Fibroblast of lung (primary cell): ENCODE results near the gene MMD. TPM values are rescaled to one million over a fixed set of nuclear protein-coding genes. Genes with fewer than 3 reads are reported as not detected.

Source experiments
- DNase-seq, 2 donors: peaks; one replicate each; pipeline versions ENCODE4 v3.0.0 to v3.0.0-alpha.2; 2010; ENCODE audit warnings: low read depth in 2 of 2
- H2AFZ ChIP-seq: 2 replicates; pipeline ENCODE4 v1.5.1; 2012; ENCODE audit warnings: low read length, control low read depth, inconsistent platforms
- H3K27ac ChIP-seq: 2 replicates; pipeline ENCODE4 v1.5.1; 2011; ENCODE audit warnings: low read length, control low read depth; ENCODE audit not compliant: insufficient read depth
- H3K27me3 ChIP-seq: 2 replicates; pipeline ENCODE4 v1.5.1; 2011; ENCODE audit warnings: mild to moderate bottlenecking, low read length; ENCODE audit not compliant: control insufficient read depth, insufficient read depth
- H3K36me3 ChIP-seq: 2 replicates; pipeline ENCODE4 v1.5.1; 2011; ENCODE audit warnings: low read length; ENCODE audit not compliant: control insufficient read depth, insufficient read depth
- H3K4me1 ChIP-seq: 2 replicates; pipeline ENCODE4 v1.5.1; 2011; ENCODE audit warnings: low read length; ENCODE audit not compliant: control insufficient read depth, insufficient read depth; ENCODE audit errors: extremely low read depth
- H3K4me2 ChIP-seq: 2 replicates; pipeline ENCODE4 v1.5.1; 2011; ENCODE audit warnings: low read length, control low read depth; ENCODE audit not compliant: insufficient read depth; ENCODE audit errors: extremely low read depth
- H3K4me3 ChIP-seq, 4 experiments: fragments of 200-600 bp in 1 of 4; sonication (generic) in 1 of 4; replicated peaks in 1 of 4; 2 replicates each; pipeline ENCODE4 v1.5.1; 2011 to 2016; ENCODE audit warnings: low read length in 4 of 4, low read depth in 3 of 4, mild to moderate bottlenecking in 3 of 4, control low read depth in 2 of 4, inconsistent platforms in 1 of 4, mixed read lengths in 1 of 4; ENCODE audit not compliant: insufficient read depth in 1 of 4; ENCODE audit errors: control extremely low read depth in 1 of 4
- H3K79me2 ChIP-seq: 2 replicates; pipeline ENCODE4 v1.5.1; 2012; ENCODE audit warnings: mild to moderate bottlenecking, low read length, inconsistent platforms; ENCODE audit not compliant: control insufficient read depth, insufficient read depth
- H3K9ac ChIP-seq: 2 replicates; pipeline ENCODE4 v1.5.1; 2011; ENCODE audit warnings: mild to moderate bottlenecking, low read length, control low read depth; ENCODE audit not compliant: insufficient read depth
- H3K9me3 ChIP-seq: 2 replicates; pipeline ENCODE4 v1.5.1; 2012; ENCODE audit warnings: low read depth, low read length; ENCODE audit not compliant: control insufficient read depth, insufficient read depth
- H4K20me1 ChIP-seq: 2 replicates; pipeline ENCODE4 v1.5.1; 2011; ENCODE audit warnings: low read length; ENCODE audit not compliant: control insufficient read depth, insufficient read depth; ENCODE audit errors: extremely low read depth
- EZH2 ChIP-seq: IDR thresholded peaks from 2 replicates; pipeline ENCODE4 v1.5.1; 2012; ENCODE audit warnings: low read length, control low read depth, mild to moderate bottlenecking; ENCODE audit errors: missing control alignments
- polyA plus RNA-seq, 2 donors: library from polyadenylated mRNA; depleted of rRNA in 1 of 2; stranded (reverse) in 1 of 2; unstranded in 1 of 2; fragments of >200 nt; gene quantifications; 2 replicates each; pipeline ENCODE4 v1.2.1, GENCODE V29; 2011 to 2012; ENCODE audit warnings: missing spikeins in 1 of 2
- total RNA-seq: library from RNA; depleted of rRNA; stranded (reverse); fragments of >200 nt; gene quantifications from 2 replicates; pipeline ENCODE4 v1.2.1, GENCODE V29; 2014
- TF ChIP-seq, protein P1 (sequence below), 2 donors: IDR thresholded peaks in 1 of 2; conservative IDR thresholded peaks in 1 of 2; 1 replicate in 1 of 2; 2 replicates in 1 of 2; pipeline ENCODE4 v1.5.1; 2011 to 2012; ENCODE audit warnings: low read length in 2 of 2, control low read depth in 1 of 2, inconsistent platforms in 1 of 2, low read depth in 1 of 2, mild to moderate bottlenecking in 1 of 2

MMD gene
- total and polyA plus RNA-seq, 2 donors (not counting 1 experiment from before 2014, with no cell fraction given) = 16.0 to 36.3 TPM

DNA sequence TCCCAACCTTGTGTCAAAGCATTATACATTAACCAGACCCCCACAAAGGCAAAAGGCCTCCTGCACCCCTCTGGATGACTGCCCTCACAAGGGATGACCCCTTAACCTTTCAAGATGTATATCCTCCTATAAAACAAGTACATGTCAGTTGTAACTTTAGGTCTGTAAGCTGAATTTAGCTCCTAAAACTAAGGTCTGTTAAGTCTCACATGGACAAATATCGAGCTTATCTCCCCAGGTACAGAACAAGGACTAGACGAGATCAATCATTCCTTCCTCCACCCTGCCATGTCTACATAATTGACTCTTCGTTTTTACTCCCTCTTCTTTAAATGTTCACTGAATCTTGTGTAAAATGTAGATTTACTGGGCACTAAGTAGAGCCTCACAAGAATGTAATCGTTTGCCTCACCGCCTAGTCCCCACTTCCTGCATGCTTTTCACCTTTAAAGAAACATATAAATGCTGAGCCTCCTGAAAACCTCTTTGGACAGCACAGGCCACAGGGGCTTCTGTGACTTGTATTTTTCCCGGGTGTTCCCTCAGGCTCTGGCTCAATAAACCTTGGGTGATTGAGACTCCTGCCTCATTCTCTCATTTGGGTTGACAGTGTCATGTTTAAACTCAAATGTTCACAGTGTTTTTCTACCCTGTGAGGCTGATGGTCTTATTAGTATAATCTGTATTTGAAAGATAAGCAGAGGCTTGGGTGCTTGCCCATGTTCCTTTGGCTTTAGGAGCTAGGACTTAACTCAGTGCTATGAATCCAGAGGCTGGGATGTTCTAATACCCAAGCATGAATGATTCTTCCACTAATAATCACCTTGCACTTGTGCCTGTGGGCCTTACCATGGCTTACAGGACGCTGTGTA, 37.6 kb downstream of the MMD start:
- Histone ChIP-seq H3K4me1 (no peaks in the 10 kb centered on the region), H3K27ac (no peak overlapping the region), H3K79me2 (no peaks in the 10 kb centered on the region), H3K9ac (no peak overlapping the region), H3K36me3 (no peaks in the 10 kb centered on the region), H3K4me2 (no peak overlapping the region), H4K20me1 (no peaks in the 10 kb centered on the region), H3K4me3 (no peak overlapping the region), H2AFZ (no peak overlapping the region), H3K9me3 (no peaks in the 10 kb centered on the region), H3K27me3 (no peaks in the 10 kb centered on the region)
- no peak for DNase-seq
- TF ChIP-seq, protein P1, sequence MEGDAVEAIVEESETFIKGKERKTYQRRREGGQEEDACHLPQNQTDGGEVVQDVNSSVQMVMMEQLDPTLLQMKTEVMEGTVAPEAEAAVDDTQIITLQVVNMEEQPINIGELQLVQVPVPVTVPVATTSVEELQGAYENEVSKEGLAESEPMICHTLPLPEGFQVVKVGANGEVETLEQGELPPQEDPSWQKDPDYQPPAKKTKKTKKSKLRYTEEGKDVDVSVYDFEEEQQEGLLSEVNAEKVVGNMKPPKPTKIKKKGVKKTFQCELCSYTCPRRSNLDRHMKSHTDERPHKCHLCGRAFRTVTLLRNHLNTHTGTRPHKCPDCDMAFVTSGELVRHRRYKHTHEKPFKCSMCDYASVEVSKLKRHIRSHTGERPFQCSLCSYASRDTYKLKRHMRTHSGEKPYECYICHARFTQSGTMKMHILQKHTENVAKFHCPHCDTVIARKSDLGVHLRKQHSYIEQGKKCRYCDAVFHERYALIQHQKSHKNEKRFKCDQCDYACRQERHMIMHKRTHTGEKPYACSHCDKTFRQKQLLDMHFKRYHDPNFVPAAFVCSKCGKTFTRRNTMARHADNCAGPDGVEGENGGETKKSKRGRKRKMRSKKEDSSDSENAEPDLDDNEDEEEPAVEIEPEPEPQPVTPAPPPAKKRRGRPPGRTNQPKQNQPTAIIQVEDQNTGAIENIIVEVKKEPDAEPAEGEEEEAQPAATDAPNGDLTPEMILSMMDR (conservative IDR thresholded peaks at IDR 0.05 in 1 of 2, IDR thresholded peaks at IDR 0.05 in 1 of 2; ENCODE audit: low read depth in 1 of 2, low read length in 2 of 2) = no peak
- TF ChIP-seq EZH2 = no peak

DNA sequence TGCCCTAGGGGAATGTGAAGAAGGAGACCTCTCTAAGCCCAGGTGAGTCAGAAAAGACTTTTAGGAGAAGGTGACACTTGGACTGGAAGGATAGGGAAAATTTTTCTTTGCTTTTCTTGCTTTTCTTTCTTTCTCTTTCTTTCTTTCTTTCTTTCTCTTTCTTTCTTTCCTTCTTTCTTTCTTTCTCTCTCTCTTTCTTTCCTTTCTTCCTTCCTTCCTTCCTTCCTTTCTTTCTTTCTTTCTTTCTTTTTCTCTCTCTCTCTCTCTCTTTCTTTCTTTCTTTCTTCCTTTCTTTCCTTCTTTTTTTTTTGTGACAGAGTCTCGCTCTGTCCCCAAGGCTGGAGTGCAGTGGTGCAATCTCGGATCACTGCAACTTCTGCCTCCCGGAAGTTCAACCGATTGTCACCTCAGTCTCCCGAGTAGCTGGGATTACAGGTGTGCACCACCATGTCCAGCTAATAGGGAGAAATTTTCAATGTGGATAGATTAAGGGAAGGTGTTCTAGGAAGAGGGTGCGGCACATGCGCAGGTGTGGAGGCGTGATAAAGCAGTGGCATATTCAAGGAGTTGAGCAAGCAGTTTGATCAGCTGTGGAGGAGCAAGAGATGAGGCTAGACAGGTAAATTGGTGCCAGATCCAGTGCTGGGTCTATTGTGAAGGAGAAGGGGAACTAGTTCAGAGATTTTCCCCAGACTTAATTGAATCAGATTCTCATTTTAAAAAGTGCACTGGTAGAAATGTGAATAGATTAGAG, 40.4 kb downstream of the MMD start:
- no peaks in the 10 kb centered on the region for H3K79me2 ChIP-seq
- no peaks in the 10 kb centered on the region for H3K27me3 ChIP-seq
- H3K36me3 ChIP-seq = no peaks in the 10 kb centered on the region
- no peak overlapping the region for H3K4me2 ChIP-seq
- H3K4me1 ChIP-seq = no peaks in the 10 kb centered on the region
- no peak overlapping the region for H3K9ac ChIP-seq
- TF ChIP-seq EZH2 = no peak
- TF ChIP-seq, protein P1 (conservative IDR thresholded peaks at IDR 0.05 in 1 of 2, IDR thresholded peaks at IDR 0.05 in 1 of 2; ENCODE audit: low read depth in 1 of 2, low read length in 2 of 2) = no peak
- no peaks in the 10 kb centered on the region for H4K20me1 ChIP-seq
- H3K27ac ChIP-seq = no peak overlapping the region
- DNase-seq = no peak
- H2AFZ ChIP-seq = no peak overlapping the region
- no peak overlapping the region for H3K4me3 ChIP-seq
- H3K9me3 ChIP-seq = no peaks in the 10 kb centered on the region

DNA sequence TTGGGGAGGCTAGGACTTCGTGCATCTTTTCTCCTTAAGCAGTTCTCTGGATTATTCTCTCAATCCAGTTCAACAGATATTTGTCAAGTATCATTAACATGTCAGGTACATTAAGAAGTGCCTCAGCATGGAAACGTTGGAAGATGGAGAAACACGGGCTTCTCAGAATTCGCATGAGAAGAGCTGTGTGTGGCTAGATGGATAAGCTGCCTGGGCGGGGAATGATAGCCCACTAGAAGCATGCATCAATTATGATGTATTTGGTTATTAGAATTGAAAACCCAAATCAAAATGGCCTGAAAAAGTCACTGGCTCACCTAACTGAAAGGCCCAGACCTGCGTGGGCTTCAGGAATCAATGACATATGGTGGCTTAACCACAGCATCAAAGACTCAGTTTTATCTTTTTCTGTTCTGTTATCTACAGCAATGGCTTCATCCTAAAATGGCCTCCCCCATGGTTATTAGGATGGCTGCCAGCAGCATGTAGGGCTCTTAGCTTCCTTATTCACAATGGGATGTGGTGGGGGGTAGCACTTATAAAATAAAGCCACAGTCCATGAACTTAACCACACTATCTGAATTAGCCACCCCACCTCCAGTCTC, 43.9 kb downstream of the MMD start:
- Histone ChIP-seq H3K9ac (no peak overlapping the region), H3K27me3 (no peaks in the 10 kb centered on the region), H3K4me1 (no peaks in the 10 kb centered on the region), H2AFZ (no peak overlapping the region), H3K27ac (no peak overlapping the region), H4K20me1 (no peaks in the 10 kb centered on the region), H3K36me3 (no peaks in the 10 kb centered on the region), H3K9me3 (no peaks in the 10 kb centered on the region), H3K4me2 (no peak overlapping the region), H3K79me2 (no peaks in the 10 kb centered on the region), H3K4me3 (no peak overlapping the region)
- DNase-seq = no peak
- TF ChIP-seq, protein P1 (conservative IDR thresholded peaks at IDR 0.05 in 1 of 2, IDR thresholded peaks at IDR 0.05 in 1 of 2; ENCODE audit: low read depth in 1 of 2, low read length in 2 of 2) = no peak
- TF ChIP-seq EZH2 = no peak
